HG03442 (cell line): ENCODE results near the gene USF2.
"Not testable (repeated sequence)": the region's sequence is repeated elsewhere in the genome, so short reads cannot be mapped to it uniquely, and the experiment has no call there.

ENCODE experiments used
- ATAC-seq: cut with Tn5 transposase; IDR thresholded peaks from one replicate; pipeline ENCODE4 v1.9.1; 2021; ENCODE audit warnings: mild to moderate bottlenecking, moderate library complexity; ENCODE audit not compliant: unreplicated experiment

The USF2 gene

GRCh38 chr19:35284153-35285094 is 15.7 kb downstream of the USF2 start:
- no peak for ATAC-seq

DNA sequence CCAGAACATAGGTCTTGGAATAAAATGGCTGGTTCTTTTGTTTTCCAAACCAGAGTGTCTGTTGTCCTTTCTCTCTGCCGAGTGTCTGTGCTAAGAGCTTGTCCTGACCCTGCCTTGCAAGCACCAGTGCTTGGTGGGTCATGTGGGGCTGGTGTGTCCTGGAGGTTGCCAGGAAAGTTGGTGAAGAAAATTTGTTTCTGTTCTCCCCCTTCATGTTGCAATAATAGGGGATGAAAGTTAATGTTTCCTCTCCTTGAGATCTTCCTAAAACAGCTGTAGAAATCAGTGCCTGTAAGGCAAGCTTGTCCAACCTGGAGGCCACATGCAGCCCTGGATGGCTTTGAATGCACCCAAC is 16.3 kb downstream of the USF2 start:
- no peak for ATAC-seq

- not testable (repeated sequence) for ATAC-seq
Measured at GRCh38 chr19:35285465-35285864, 16.7 kb downstream of the USF2 start.

GRCh38 chr19:35286101-35286500 is 17.3 kb downstream of the USF2 start:
- ATAC-seq, result not testable (repeated sequence)

- ATAC-seq, result no peak
Measured at GRCh38 chr19:35287713-35288112, 19.0 kb downstream of the USF2 start.

DNA sequence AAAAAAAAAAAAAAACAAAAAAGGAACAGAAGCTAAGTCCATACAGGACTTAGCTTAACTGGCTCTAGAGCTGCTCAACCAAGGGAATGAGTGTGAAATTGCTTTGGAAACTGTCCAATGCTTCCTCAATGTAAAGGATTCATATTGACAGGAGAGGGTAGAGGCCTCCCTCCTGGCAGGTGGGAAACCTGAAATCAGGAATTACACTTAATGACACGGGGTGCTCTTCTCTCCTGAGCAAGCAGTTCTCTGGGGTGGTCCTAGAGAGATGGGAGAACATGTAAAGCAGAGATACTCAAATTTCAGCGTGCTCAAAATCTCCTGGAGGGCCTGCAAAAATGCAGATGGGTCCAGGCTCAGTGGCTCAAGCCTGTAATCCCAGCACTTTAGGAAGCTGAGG is 19.6 kb downstream of the USF2 start:
- no peak for ATAC-seq

DNA sequence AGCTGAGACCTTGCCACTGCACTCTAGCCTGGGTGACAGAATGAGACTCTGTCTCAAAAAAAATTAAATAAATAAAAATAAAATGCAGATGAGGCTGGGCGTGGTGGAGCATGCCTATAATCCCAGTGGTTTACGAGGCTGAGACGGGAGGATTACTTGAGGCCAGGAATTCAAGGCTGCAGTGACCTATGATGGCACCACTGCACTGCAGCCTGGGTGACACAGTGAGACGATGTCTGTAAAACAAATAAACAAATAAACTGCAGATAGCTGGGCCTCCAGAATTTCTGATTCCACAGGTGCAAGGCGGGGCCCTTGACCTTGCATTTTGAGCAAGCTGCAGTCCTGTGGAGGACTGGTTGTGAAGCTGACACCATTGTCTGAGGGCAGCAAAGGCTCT is 20.1 kb downstream of the USF2 start:
- no peak for ATAC-seq

DNA sequence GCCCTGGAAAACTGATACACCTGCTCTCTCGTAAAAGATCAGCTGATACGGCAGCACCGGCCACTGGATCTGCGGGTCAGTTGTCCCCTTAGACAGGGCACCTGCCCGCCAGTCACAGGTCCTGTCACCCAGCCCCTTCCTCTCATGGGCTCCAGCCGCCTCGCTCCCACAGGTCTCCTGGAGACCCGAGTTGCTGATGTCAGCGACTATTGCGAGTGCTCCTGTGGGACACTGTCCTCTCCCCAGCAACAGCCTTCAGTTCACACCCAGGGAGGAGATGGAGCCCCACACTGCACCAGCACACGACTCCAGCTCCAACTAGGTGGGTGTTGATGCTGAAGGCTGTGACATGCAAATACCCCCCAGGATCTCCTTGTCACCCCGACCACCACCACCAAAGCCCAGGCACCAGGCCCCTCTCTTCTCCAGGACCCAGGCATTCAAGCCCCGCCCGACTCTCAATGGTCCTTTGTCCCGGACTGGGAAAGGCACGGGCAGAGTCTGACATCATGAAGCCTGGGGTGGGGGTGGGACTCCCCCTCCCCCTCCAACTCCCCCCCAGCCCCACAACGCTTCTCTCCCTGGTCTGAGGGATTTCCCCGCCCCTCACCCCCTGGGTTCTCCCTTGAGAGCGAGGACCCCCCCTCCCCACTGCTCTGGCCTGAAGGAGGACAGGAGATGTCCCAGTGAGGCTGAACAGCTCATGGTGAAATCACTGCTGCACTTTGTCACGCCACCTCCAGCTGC is 21.8 kb downstream of the USF2 start:
- ATAC-seq, result no peak

- no peak for ATAC-seq
Measured at GRCh38 chr19:35291259-35291658, 22.5 kb downstream of the USF2 start.

DNA sequence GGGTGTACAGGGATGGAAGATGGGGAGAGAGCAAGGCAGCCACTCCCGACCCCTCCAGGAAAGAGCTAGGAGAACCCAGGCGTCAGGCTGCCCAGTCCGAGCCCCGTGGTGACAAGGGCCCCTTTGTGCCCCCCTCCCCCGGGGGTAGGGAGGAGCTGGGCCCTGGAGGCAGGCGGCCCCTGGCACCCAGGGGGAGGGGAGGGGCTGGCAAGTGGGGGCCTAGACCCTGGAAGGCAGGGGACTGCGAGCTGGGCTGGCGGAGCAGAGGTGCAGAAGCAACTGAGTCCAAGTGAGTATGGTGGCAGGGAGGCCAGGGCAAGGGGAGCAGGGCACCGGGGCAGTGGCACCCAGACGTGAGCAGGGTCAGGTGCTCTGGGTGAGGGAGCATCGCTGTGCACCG is 23.2 kb downstream of the USF2 start, which contains the start of gene MAG:
MAG (plus strand) TSS at position 246 of the 400 bp plus-strand sequence. CDS start 3,248 bp downstream, outside the sequence.
- ATAC-seq, result no peak

DNA sequence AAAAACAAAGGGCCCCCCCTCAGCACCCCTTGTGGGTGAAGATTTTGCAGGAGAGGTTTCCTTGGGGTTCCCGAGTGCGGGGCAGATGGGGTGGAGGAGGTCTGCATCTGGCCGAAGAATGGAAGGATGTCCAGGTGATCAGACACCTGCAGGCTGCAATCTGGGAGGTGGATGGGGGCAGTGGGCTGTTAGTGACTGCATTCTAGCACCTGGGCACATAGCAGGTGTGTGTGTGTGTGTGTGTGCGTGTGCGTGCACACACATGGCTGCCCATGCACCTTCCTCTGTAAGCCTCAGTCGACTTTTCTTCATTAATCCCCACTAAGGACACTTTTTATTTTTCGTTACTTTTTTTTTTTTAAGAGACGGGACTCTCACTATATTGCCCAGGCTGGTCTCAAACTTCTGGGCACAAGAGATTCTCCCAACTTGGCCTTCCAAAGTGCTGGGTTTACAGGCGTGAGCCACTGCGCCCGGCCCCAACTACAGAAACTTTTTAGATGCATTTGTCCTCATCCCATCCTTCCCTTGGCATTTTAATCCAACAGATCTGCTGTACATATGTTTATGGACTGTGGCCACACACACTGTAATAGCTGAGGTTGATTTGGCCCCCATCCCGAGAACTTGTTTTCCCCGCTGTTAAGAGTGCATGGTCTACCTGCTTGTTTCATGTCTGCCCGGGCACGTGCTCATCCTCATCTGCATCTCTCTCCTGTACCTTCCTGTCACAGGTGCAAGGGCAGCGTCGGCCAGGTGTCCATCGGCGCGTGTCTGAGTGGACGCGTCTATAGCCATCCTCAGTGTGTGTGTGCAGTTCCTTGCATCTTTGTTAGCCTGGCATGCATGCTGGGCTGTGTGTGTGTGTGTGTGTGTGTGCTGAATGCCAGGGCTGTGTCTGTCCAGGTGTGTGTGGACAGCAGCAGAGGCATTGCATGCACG is 23.9 kb downstream of the USF2 start:
- ATAC-seq, result no peak

GRCh38 chr19:35293363-35293739 is 24.6 kb downstream of the USF2 start:
- no peak for ATAC-seq

DNA sequence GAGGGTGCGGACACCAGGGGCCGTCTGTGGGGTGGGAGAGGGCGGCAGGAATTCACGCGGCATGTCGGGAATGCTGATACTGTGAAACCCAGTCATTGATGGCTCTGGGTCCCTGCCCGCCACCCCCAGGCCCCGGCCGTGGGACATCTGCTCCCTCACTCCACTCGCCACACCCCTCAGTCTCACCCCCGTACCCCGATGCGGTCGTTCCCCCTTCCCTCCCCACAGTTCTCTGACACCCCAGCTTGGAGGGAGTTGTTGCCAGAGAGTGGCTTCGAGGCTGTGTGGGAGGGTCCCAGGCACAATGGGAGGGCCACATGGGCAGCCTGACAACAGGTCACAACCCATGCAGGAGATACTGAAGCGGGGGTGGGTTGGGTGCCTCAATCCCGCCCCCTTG is 25.0 kb downstream of the USF2 start:
- ATAC-seq, result no peak

DNA sequence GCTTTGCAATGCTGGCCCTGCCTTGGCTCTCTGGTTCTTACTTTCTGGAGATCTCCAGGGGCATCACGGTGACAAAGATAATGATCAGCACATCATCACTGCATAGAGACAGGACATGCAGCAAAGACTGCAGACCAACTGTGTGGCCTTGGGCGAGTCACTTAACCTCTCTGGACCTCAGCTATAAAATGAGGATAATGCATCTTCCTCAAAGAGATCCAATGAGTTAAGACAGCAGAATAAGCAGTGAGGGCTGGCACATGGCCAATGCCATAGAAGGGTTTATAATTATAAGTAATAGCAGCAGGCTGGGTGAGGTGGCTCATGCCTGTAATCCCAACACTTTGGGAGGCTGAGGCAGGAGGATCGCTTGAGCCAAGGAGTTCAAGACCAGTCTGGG is 25.6 kb downstream of the USF2 start:
- no peak for ATAC-seq

DNA sequence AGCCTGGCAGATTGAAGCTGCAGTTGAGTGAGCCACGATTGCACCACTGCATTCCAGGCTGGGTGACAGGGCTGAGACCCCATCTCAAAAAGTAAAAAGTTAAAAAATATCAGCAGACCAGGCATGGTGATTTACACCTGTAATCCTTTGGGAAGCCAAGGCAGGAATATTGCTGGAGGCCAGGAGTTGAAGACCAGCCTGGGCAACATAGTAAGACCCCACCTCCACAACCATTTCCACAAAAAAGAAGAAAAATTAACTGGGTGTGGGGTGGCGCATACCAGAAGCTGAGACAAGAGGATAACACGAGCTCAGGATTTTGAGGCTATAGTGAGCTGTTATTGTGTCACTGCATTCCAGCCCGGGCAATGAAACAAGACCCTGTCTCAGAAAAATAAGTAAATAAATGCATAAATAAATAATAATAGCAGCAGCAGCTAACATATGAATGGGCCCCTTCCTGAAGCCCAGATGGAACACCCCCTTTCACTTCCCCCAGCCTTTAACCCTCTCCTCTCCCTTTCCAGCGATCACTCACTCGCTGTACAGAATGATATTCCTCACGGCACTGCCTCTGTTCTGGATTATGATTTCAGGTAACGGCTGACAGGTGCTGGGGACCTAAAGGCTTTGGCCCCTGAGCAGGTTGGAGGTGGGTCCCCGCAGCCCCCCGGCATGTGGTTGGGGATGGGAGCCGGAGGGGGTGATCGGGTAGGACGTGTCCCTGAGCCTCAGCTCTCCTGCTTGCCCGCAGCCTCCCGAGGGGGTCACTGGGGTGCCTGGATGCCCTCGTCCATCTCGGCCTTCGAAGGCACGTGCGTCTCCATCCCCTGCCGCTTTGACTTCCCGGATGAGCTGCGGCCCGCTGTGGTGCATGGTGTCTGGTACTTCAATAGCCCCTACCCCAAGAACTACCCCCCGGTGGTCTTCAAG is 26.4 kb downstream of the USF2 start:
- no peak for ATAC-seq

DNA sequence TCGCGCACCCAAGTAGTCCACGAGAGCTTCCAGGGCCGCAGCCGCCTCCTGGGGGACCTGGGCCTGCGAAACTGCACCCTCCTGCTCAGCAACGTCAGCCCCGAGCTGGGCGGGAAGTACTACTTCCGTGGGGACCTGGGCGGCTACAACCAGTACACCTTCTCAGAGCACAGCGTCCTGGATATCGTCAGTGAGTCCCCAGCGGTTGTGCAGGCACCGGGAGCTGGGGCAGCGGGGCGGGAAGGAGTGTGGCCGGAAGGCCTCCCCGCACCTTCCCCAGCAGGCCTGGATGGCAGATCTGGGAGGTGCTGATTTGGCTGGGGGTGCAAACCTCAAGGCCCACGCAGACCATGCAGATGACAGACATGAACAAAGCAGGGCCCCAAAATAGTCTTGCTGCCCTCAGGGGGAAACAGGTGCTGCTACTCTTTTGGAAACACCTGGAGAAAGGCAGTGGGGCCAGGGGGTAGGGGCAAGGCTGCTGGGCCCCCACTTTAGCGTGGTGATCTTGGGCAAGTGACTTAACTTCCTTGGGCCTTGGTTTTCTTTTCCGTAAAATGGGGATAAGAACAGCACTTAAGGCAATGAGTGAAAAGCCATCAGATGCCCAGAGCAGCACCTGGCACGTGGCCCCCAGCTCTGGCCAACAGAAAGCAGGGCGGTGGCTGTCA is 27.2 kb downstream of the USF2 start:
- no peak for ATAC-seq

DNA sequence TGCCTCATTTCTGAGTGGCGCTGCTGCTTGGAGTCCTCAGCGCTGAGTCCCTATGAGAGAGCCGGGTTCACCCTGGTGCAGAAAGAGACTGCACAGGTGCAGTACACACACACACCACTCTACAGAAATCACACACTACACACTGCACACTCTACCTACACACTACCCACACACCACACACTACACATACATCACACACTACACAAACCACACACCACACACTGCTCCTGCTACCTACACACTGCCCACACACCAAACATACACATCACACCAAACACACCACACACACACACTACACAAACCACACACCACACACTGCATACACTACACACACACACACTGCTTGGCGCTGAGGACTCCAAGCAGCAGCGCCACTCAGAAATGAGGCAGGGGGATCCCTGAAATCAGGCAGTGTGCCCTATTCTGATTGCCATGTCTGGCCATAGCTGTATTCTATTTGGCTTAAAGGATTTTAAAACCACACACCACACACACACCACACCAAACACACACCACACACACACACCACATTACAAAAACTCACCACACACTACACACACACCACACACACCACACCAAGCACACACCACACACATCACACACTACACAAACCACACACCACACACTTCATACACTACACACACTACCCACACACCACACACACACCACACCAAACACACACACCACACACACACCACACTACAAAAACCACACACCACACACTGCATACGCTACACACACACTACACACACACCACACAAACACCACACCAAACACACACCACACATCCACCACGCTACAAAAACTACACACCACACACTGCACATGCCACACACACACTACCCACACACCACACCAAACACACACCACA is 28.1 kb downstream of the USF2 start:
- ATAC-seq, result no peak

DNA sequence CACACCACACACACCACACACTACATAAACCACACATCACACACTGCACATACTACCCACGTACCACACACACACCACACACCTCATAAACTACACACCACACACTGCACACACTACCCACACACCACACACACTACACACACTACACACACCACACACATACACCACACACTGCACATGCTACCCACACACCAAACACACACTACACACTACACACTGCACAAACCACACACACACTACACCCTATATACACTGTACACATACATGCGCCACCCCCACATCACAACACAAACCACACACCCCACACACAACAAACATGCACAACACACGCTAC is 28.7 kb downstream of the USF2 start:
- ATAC-seq, result no peak

- no peak for ATAC-seq
Measured at GRCh38 chr19:35297922-35298321, 29.2 kb downstream of the USF2 start.
